SK-N-SH (cell line): ENCODE results near the gene ENTPD2. TPM values are rescaled to one million over a fixed set of nuclear protein-coding genes. Genes with fewer than 3 reads are reported as not detected.

Source experiments
- CTCF ChIA-PET: fragments of 300-600, 350-600 bp; formaldehyde crosslinking; extraction: SDS; loops from one replicate; lab custom pipeline; 2021; lab: Yijun Ruan, JAX
- POLR2A ChIA-PET: fragments of 350-600 bp; sonication (Branson Sonifier 250); formaldehyde crosslinking; extraction: SDS; loops from one replicate; lab custom pipeline; 2020; ENCODE audit warnings: antibody characterized with exemption, inconsistent platforms; lab: Yijun Ruan, JAX
- DNase-seq: peaks from one replicate; pipeline ENCODE4 v3.0.0; 2012
- H2AFZ ChIP-seq: fragments of 200-600 bp; sonication (generic); 2 replicates; pipeline ENCODE4 v1.8.1; 2016; ENCODE audit warnings: antibody characterized with exemption, mild to moderate bottlenecking, low read depth
- H3F3A ChIP-seq: fragments of 200-600 bp; sonication (generic); replicated peaks from 2 replicates; pipeline ENCODE3; 2016; ENCODE audit warnings: antibody characterized with exemption, mild to moderate bottlenecking; ENCODE audit not compliant: insufficient read depth
- H3K27ac ChIP-seq, 2 experiments: fragments of 200-500 bp in 1 of 2; fragments of 200-600 bp in 1 of 2; sonication (Bioruptor generic) in 1 of 2; sonication (generic), shearing (Covaris generic) in 1 of 2; 2 replicates each; pipeline versions ENCODE4 v1.5.1 to v1.6.1; 2014 to 2016; ENCODE audit warnings: low read depth in 2 of 2, inconsistent platforms in 1 of 2, low read length in 1 of 2, mild to moderate bottlenecking in 1 of 2, mixed read lengths in 1 of 2
- H3K27me3 ChIP-seq: fragments of 200-600 bp; sonication (generic), shearing (Covaris generic); 2 replicates; pipeline ENCODE4 v1.6.1; 2016; ENCODE audit warnings: mixed run types; ENCODE audit not compliant: insufficient read depth
- H3K36me3 ChIP-seq, 2 experiments: fragments of 200-500 bp in 1 of 2; fragments of 200-600 bp in 1 of 2; sonication (Bioruptor generic) in 1 of 2; sonication (generic) in 1 of 2; replicated peaks in 1 of 2; 2 replicates each; pipeline versions ENCODE3 to v1.5.1; 2014 to 2016; ENCODE audit warnings: low read length in 1 of 2, mild to moderate bottlenecking in 1 of 2; ENCODE audit not compliant: insufficient read depth in 2 of 2, control insufficient read depth in 1 of 2
- H3K4me1 ChIP-seq, 2 experiments: fragments of 200-500 bp in 1 of 2; fragments of 200-600 bp in 1 of 2; sonication (Bioruptor generic) in 1 of 2; sonication (generic), shearing (Covaris generic) in 1 of 2; 2 replicates each; pipeline versions ENCODE4 v1.5.1 to v1.6.1; 2014 to 2016; ENCODE audit warnings: low read depth in 1 of 2, low read length in 1 of 2, mixed run types in 1 of 2; ENCODE audit not compliant: insufficient read depth in 2 of 2, control insufficient read depth in 1 of 2
- H3K4me2 ChIP-seq: fragments of 200-600 bp; sonication (generic), shearing (Covaris generic); 2 replicates; pipeline ENCODE4 v1.6.1; 2017; ENCODE audit warnings: mixed run types
- H3K4me3 ChIP-seq, 2 experiments: fragments of 200-500 bp in 1 of 2; fragments of 200-600 bp in 1 of 2; sonication (Bioruptor generic) in 1 of 2; sonication (generic), shearing (Covaris generic) in 1 of 2; 2 replicates each; pipeline versions ENCODE4 v1.5.1 to v1.8.1; 2014 to 2016; ENCODE audit warnings: low read depth in 2 of 2, inconsistent platforms in 1 of 2, low read length in 1 of 2, mild to moderate bottlenecking in 1 of 2, mixed read lengths in 1 of 2, moderate library complexity in 1 of 2
- H3K79me2 ChIP-seq: fragments of 200-600 bp; sonication (generic); 2 replicates; pipeline ENCODE4 v1.8.1; 2017; ENCODE audit warnings: mild to moderate bottlenecking; ENCODE audit not compliant: insufficient read depth
- H3K9ac ChIP-seq: fragments of 200-600 bp; sonication (generic); 2 replicates; pipeline ENCODE4 v1.6.1; 2017; ENCODE audit warnings: mixed run types
- H3K9me2 ChIP-seq: fragments of 200-600 bp; sonication (generic); 2 replicates; pipeline ENCODE4 v1.6.1; 2017; ENCODE audit warnings: mixed run types
- H3K9me3 ChIP-seq: fragments of 200-600 bp; sonication (generic); 2 replicates; pipeline ENCODE4 v1.6.1; 2017; ENCODE audit warnings: mixed run types, mild to moderate bottlenecking, moderate library complexity
- H4K20me1 ChIP-seq: fragments of 200-600 bp; sonication (generic); 2 replicates; pipeline ENCODE4 v1.6.1; 2017; ENCODE audit warnings: mild to moderate bottlenecking, mixed run types; ENCODE audit not compliant: insufficient read depth
- EP300 ChIP-seq, 2 experiments: IDR thresholded peaks; 2 replicates each; pipeline versions ENCODE4 v1.4.0 to v1.6.1; 2012; ENCODE audit warnings: borderline replicate concordance in 1 of 2, low read depth in 1 of 2, low read length in 1 of 2
- EZH2phosphoT487 ChIP-seq: fragments of 200-600 bp; sonication (generic); IDR thresholded peaks from 2 replicates; pipeline ENCODE4 v1.6.1; 2017; ENCODE audit warnings: low read depth, mixed run types, mild to moderate bottlenecking, antibody characterized with exemption, moderate library complexity, borderline replicate concordance
- GATA2 ChIP-seq: sonication (generic); formaldehyde crosslinking; IDR thresholded peaks from 2 replicates; pipeline ENCODE4 v1.5.0; 2020; ENCODE audit warnings: mild to moderate bottlenecking, missing genetic modification reagents
- MEF2A ChIP-seq: IDR thresholded peaks from 2 replicates; pipeline ENCODE4 v1.4.0; 2012; ENCODE audit warnings: low read depth, borderline replicate concordance
- NRF1 ChIP-seq: IDR thresholded peaks from 2 replicates; pipeline ENCODE4 v1.6.1; 2012; ENCODE audit warnings: low read depth, mild to moderate bottlenecking, low read length
- POLR2AphosphoS5 ChIP-seq: IDR thresholded peaks from 2 replicates; pipeline ENCODE4 v1.6.1; 2012; ENCODE audit warnings: low read depth, low read length
- RAD21 ChIP-seq: IDR thresholded peaks from 2 replicates; pipeline ENCODE4 v1.6.1; 2012; ENCODE audit warnings: mild to moderate bottlenecking, low read length
- RCOR1 ChIP-seq: fragments of 150-350 bp; IDR thresholded peaks from 2 replicates; pipeline ENCODE4 v1.6.1; 2017; ENCODE audit warnings: antibody characterized with exemption, low read length
- REST ChIP-seq: IDR thresholded peaks from 2 replicates; pipeline ENCODE4 v1.6.1; 2012; ENCODE audit warnings: mild to moderate bottlenecking, low read depth, low read length, moderate library complexity
- RFX5 ChIP-seq: IDR thresholded peaks from 2 replicates; pipeline ENCODE4 v1.6.1; 2012; ENCODE audit warnings: mild to moderate bottlenecking, improper control_type of control experiment, low read length
- SMC3 ChIP-seq: IDR thresholded peaks from 2 replicates; pipeline ENCODE4 v1.6.1; 2012; ENCODE audit warnings: low read depth, low read length, improper control_type of control experiment
- TCF12 ChIP-seq: IDR thresholded peaks from 2 replicates; pipeline ENCODE4 v1.4.0; 2012
- TEAD4 ChIP-seq: IDR thresholded peaks from 2 replicates; pipeline ENCODE4 v1.4.0; 2012; ENCODE audit warnings: mild to moderate bottlenecking, borderline replicate concordance; ENCODE audit not compliant: insufficient read depth
- WGBS: methylation state at CpG from one replicate; pipeline ENCODE4 v1.1.6; 2017; ENCODE audit warnings: low lambda C conversion rate; 5-methylcytosine and 5-hydroxymethylcytosine counted together
- polyA plus RNA-seq, 3 experiments: library from polyadenylated mRNA; depleted of rRNA; stranded (reverse); fragments of >200 nt; gene quantifications; 2 replicates each; pipeline ENCODE4 v1.2.3, GENCODE V29; 2012
- TF ChIP-seq, protein P1 (sequence below): IDR thresholded peaks from 2 replicates; pipeline ENCODE4 v1.4.0; 2012; ENCODE audit warnings: low read depth, borderline replicate concordance
- TF ChIP-seq, protein P2 (sequence below): IDR thresholded peaks from 2 replicates; pipeline ENCODE4 v1.4.0; 2012; ENCODE audit warnings: low read depth, borderline replicate concordance
- TF ChIP-seq, protein P3 (sequence below): fragments of 150-350 bp; IDR thresholded peaks from 2 replicates; pipeline ENCODE4 v1.6.1; 2016; ENCODE audit warnings: mild to moderate bottlenecking, low read depth, low read length
- TF ChIP-seq, protein P4 (sequence below): IDR thresholded peaks from 2 replicates; pipeline ENCODE4 v1.4.0; 2012; ENCODE audit warnings: low read depth

ENTPD2 gene
- polyA plus RNA-seq, 1 of the 3 experiments (the other 2 are of a cell fraction): not detected

DNA sequence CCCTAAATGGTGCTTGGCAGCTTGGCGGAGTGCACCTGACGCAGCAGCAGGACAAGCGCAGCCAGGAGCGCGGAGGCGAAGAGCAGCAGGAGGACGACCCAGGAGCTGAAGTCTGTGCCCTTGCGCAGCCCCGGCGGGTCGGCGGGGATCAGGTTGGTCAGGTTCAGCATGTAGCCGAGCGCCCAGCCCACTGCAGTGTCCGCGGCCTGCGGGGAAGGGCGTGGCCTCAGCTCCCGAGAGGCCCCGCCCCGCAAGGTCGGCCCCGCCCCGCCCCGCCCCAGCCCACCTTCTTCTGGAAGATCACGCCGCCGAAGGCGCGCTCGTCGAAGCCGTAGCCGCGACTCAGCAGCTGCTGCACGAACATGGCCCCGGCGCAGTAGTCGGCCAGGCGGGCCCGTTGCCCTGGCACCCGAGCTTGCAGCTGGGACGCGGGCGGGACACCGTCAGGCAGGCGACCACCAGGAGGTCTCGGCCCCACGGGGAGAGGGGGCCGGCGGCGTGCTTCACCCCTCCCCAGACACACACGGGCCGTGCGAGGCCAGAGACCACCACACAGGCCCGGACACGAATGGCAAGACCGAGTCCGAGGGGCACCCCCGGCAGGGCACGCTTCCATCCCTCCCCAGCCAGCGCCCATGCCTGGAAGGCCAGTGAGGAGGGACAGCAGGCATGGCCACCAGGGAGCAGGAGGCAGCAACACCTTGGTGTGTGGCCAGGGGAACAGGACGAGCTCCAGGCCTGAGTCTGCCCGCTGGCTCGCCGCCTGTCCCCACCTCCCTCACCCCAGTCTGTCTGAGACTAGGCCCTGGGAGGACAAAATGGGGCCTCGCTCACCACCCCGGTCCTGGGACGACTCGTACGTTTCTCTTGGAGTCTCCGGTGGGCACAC is 5.0 kb downstream of the ENTPD2 start:
- H3K27me3 ChIP-seq: 0 out of 2 replicates have a peak, but pooled peaks cover 5% of the 10 kb centered on the region
- no peaks in the 10 kb centered on the region for H3K36me3 ChIP-seq
- H4K20me1 ChIP-seq: peaks cover 17% of the 10 kb centered on the region
- peaks cover 3% of the 10 kb centered on the region for H3F3A ChIP-seq
- no peaks in the 10 kb centered on the region for H3K9me3 ChIP-seq
- TF ChIP-seq RCOR1 (no peak), MEF2A (no peak), TCF12 (no peak), TEAD4 (no peak), POLR2AphosphoS5 (no peak), GATA2 (CRISPR knock-in tag) (no peak), EP300 (IDR thresholded peaks at IDR 0.05; ENCODE audit: borderline replicate concordance in 1 of 2, low read depth in 1 of 2, low read length in 1 of 2) (no peak), RFX5 (no peak), REST (no peak), RAD21 (no peak), SMC3 (no peak), NRF1 (no peak), EZH2phosphoT487 (no peak)
- TF ChIP-seq, protein P1, sequence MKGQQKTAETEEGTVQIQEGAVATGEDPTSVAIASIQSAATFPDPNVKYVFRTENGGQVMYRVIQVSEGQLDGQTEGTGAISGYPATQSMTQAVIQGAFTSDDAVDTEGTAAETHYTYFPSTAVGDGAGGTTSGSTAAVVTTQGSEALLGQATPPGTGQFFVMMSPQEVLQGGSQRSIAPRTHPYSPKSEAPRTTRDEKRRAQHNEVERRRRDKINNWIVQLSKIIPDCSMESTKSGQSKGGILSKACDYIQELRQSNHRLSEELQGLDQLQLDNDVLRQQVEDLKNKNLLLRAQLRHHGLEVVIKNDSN: no peak
- TF ChIP-seq, protein P2, sequence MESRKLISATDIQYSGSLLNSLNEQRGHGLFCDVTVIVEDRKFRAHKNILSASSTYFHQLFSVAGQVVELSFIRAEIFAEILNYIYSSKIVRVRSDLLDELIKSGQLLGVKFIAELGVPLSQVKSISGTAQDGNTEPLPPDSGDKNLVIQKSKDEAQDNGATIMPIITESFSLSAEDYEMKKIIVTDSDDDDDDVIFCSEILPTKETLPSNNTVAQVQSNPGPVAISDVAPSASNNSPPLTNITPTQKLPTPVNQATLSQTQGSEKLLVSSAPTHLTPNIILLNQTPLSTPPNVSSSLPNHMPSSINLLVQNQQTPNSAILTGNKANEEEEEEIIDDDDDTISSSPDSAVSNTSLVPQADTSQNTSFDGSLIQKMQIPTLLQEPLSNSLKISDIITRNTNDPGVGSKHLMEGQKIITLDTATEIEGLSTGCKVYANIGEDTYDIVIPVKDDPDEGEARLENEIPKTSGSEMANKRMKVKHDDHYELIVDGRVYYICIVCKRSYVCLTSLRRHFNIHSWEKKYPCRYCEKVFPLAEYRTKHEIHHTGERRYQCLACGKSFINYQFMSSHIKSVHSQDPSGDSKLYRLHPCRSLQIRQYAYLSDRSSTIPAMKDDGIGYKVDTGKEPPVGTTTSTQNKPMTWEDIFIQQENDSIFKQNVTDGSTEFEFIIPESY: no peak
- TF ChIP-seq, protein P3, sequence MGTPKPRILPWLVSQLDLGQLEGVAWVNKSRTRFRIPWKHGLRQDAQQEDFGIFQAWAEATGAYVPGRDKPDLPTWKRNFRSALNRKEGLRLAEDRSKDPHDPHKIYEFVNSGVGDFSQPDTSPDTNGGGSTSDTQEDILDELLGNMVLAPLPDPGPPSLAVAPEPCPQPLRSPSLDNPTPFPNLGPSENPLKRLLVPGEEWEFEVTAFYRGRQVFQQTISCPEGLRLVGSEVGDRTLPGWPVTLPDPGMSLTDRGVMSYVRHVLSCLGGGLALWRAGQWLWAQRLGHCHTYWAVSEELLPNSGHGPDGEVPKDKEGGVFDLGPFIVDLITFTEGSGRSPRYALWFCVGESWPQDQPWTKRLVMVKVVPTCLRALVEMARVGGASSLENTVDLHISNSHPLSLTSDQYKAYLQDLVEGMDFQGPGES: no peak
- TF ChIP-seq, protein P4, sequence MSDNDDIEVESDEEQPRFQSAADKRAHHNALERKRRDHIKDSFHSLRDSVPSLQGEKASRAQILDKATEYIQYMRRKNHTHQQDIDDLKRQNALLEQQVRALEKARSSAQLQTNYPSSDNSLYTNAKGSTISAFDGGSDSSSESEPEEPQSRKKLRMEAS: no peak
- 53% methylated on average over 14 of the region's 72 CpGs for WGBS
- no peaks in the 10 kb centered on the region for H3K9me2 ChIP-seq
- peak; percentile 68 for DNase-seq
- no peak overlapping the region for H3K27ac ChIP-seq
- no peak overlapping the region for H3K9ac ChIP-seq
- ChIA-PET CTCF (interaction anchor here (0.6 to 19.8 kb wide), 29 partner anchors 8 to 262 kb away, joined by 3 to 803 read pairs (median 4); partner anchors contain the start of genes ABCA2, FUT7, LCN12 and MAN1B1), POLR2A (no interaction called here)
- H2AFZ ChIP-seq: no peak overlapping the region
- H3K4me1 ChIP-seq: peaks cover 8 to 21% of the 10 kb centered on the region in 2 experiments; a peak in 2 of 4 replicates
- no peak overlapping the region for H3K4me3 ChIP-seq
- no peak overlapping the region for H3K4me2 ChIP-seq
- H3K79me2 ChIP-seq: no peaks in the 10 kb centered on the region
